GM18868 (cell line): ENCODE measurements around the gene SELPLG.
"Not testable (repeated sequence)": the region's sequence is repeated elsewhere in the genome, so short reads cannot be mapped to it uniquely, and the experiment has no call there.

Source experiments
- ATAC-seq: cut with Tn5 transposase; IDR thresholded peaks from one replicate; pipeline ENCODE4 v1.9.1; 2021; ENCODE audit warnings: mild to moderate bottlenecking, moderate library complexity; ENCODE audit not compliant: unreplicated experiment

SELPLG gene

GRCh38 chr12:108592033-108592909 is 41.4 kb downstream of the SELPLG start:
- no peak for ATAC-seq

- no peak for ATAC-seq
These were observed 42.3 kb downstream of the SELPLG start for GRCh38 chr12:108591267-108591980.

GRCh38 chr12:108590463-108590862 is 43.2 kb downstream of the SELPLG start:
- ATAC-seq = not testable (repeated sequence)

GRCh38 chr12:108589840-108590229 is 43.9 kb downstream of the SELPLG start:
- no peak for ATAC-seq

- ATAC-seq = no peak
These were observed 44.5 kb downstream of the SELPLG start for GRCh38 chr12:108589028-108589839.

- no peak for ATAC-seq
These were observed 45.9 kb downstream of the SELPLG start for GRCh38 chr12:108587826-108588225.

- ATAC-seq = no peak
These were observed 47.4 kb downstream of the SELPLG start for GRCh38 chr12:108586306-108586705.

- ATAC-seq = no peak
These were observed 47.8 kb downstream of the SELPLG start for GRCh38 chr12:108585864-108586263.

GRCh38 chr12:108584456-108585065 is 49.1 kb downstream of the SELPLG start:
- ATAC-seq = no peak

- ATAC-seq = no peak
These were observed 49.7 kb downstream of the SELPLG start for GRCh38 chr12:108583991-108584390.

GRCh38 chr12:108582978-108583770 is 50.5 kb downstream of the SELPLG start:
- ATAC-seq = no peak

GRCh38 chr12:108582509-108582908 is 51.2 kb downstream of the SELPLG start:
- ATAC-seq = no peak

- no peak for ATAC-seq
These were observed 52.1 kb downstream of the SELPLG start for GRCh38 chr12:108581311-108582227.

GRCh38 chr12:108580531-108580930 is 53.2 kb downstream of the SELPLG start:
- no peak for ATAC-seq

GRCh38 chr12:108578813-108579212 is 54.9 kb downstream of the SELPLG start:
- ATAC-seq = no peak

- ATAC-seq = no peak
These were observed 55.4 kb downstream of the SELPLG start for GRCh38 chr12:108578264-108578663.

GRCh38 chr12:108577458-108577857 is 56.2 kb downstream of the SELPLG start:
- ATAC-seq = no peak

- ATAC-seq = no peak
These were observed 56.9 kb downstream of the SELPLG start for GRCh38 chr12:108576660-108577234.
